HG02759 (cell line): Measurements from ENCODE around the gene JPH4.
A peak's percentile ranks its signal among the peaks of the same experiment; 100 is the strongest.

ENCODE experiments used
- ATAC-seq: cut with Tn5 transposase; IDR thresholded peaks from one replicate; pipeline ENCODE4 v1.9.1; 2021; ENCODE audit warnings: mild to moderate bottlenecking, moderate library complexity; ENCODE audit not compliant: unreplicated experiment

JPH4 gene

GRCh38 chr14:23565626-23566025 is 13.0 kb downstream of the JPH4 start:
- no peak for ATAC-seq

- ATAC-seq: no peak
Measured at GRCh38 chr14:23564876-23565275, 13.7 kb downstream of the JPH4 start.

GRCh38 chr14:23564181-23564812 is 14.3 kb downstream of the JPH4 start:
- ATAC-seq: no peak

GRCh38 chr14:23563473-23564180 is 15.0 kb downstream of the JPH4 start:
- no peak for ATAC-seq

- no peak for ATAC-seq
Measured at GRCh38 chr14:23562822-23563472, 15.6 kb downstream of the JPH4 start.

- ATAC-seq: no peak
Measured at GRCh38 chr14:23561873-23562821, 16.4 kb downstream of the JPH4 start.

- ATAC-seq: no peak
Measured at GRCh38 chr14:23561259-23561658, 17.3 kb downstream of the JPH4 start.

- ATAC-seq: no peak
Measured at GRCh38 chr14:23559926-23560520, 18.6 kb downstream of the JPH4 start.

- ATAC-seq: no peak
Measured at GRCh38 chr14:23559010-23559925, 19.3 kb downstream of the JPH4 start.

- no peak for ATAC-seq
Measured at GRCh38 chr14:23558346-23559009, 20.1 kb downstream of the JPH4 start.

- no peak for ATAC-seq
Measured at GRCh38 chr14:23557946-23558345, 20.6 kb downstream of the JPH4 start.

- no peak for ATAC-seq
Measured at GRCh38 chr14:23557521-23557920, 21.1 kb downstream of the JPH4 start.

- ATAC-seq: no peak
Measured at GRCh38 chr14:23556700-23557440, 21.7 kb downstream of the JPH4 start.

- peak; percentile 83 for ATAC-seq
Measured at GRCh38 chr14:23555882-23556699, 22.5 kb downstream of the JPH4 start, which contains the start of gene THTPA. Gene THTPA (plus strand): TSS chr14:23556271. CDS start chr14:23556758, 487 bp downstream.

GRCh38 chr14:23555533-23555881 is 23.1 kb downstream of the JPH4 start:
- ATAC-seq: peak; percentile 13

- ATAC-seq: peak; percentile 58
Measured at GRCh38 chr14:23551266-23552028, 27.1 kb downstream of the JPH4 start, which contains the start of gene ZFHX2. Gene ZFHX2 (minus strand): TSS chr14:23551765. CDS start chr14:23535325, 16,440 bp downstream.
